GM10847 (cell line): ENCODE data around the gene PTPRC.

Experiments
- POLR2A ChIP-seq: IDR thresholded peaks from 2 replicates; pipeline ENCODE4 v1.6.1; 2011; ENCODE audit not compliant: insufficient read length; ENCODE audit errors: extremely low read depth

Gene PTPRC

GRCh38 chr1:198672124-198672523 lies 33.3 kb downstream of the PTPRC start:
- TF ChIP-seq POLR2A: no peak

- no peak for TF ChIP-seq POLR2A
Observed at GRCh38 chr1:198674009-198674408, 35.2 kb downstream of the PTPRC start.

- no peak for TF ChIP-seq POLR2A
Observed at GRCh38 chr1:198676253-198676652, 37.4 kb downstream of the PTPRC start.

- no peak for TF ChIP-seq POLR2A
Observed at GRCh38 chr1:198677027-198677426, 38.2 kb downstream of the PTPRC start.

- no peak for TF ChIP-seq POLR2A
Observed at GRCh38 chr1:198677871-198678270, 39.0 kb downstream of the PTPRC start.

GRCh38 chr1:198678301-198678836 lies 39.5 kb downstream of the PTPRC start:
- no peak for TF ChIP-seq POLR2A

GRCh38 chr1:198678901-198679329 lies 40.1 kb downstream of the PTPRC start:
- no peak for TF ChIP-seq POLR2A

- no peak for TF ChIP-seq POLR2A
Observed at GRCh38 chr1:198679535-198680173, 40.8 kb downstream of the PTPRC start.

GRCh38 chr1:198680174-198680875 lies 41.5 kb downstream of the PTPRC start:
- no peak for TF ChIP-seq POLR2A

GRCh38 chr1:198681252-198681651 lies 42.4 kb downstream of the PTPRC start:
- TF ChIP-seq POLR2A: no peak

- no peak for TF ChIP-seq POLR2A
Observed at GRCh38 chr1:198681831-198682759, 43.3 kb downstream of the PTPRC start.

GRCh38 chr1:198682850-198683249 lies 44.0 kb downstream of the PTPRC start:
- TF ChIP-seq POLR2A: no peak

GRCh38 chr1:198683449-198683848 lies 44.6 kb downstream of the PTPRC start:
- no peak for TF ChIP-seq POLR2A

- TF ChIP-seq POLR2A: no peak
Observed at GRCh38 chr1:198686069-198686728, 47.4 kb downstream of the PTPRC start.

- TF ChIP-seq POLR2A: no peak
Observed at GRCh38 chr1:198687429-198687828, 48.6 kb downstream of the PTPRC start.
